ENCODE data around the gene ASMTL. TPM values are rescaled to one million over a fixed set of nuclear protein-coding genes. Genes with fewer than 3 reads are reported as not detected.
A peak's percentile ranks its signal among the peaks of the same experiment; 100 is the strongest.

ASMTL gene
- total RNA-seq, 6 experiments from 2014 or later = 12.5 to 27.3 (median 18.6) TPM

DNA sequence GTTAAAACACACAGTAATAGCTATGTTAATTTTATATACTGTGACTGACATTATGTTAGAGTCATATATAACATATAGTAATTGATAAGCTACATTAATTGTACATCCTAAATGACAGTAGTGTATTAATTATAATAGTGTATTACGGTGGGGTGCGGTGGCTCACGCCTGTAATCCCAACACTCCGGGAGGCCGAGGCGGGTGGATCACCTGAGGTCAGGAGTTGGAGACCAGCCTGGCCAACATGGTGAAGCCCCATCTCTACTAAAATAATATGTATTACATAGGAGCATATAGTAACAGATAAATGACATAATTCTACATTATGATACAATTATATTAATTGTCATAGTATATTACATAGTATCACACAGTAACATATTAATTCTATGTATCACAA is 12.2 kb downstream of the ASMTL start:
- intact Hi-C loops (cut with DNase I) = no loop called here
- peak in 2 of 3 donors; percentile 8 to 20 for DNase-seq
- Histone ChIP-seq H3K4me1 (peaks cover 0 to 5% (median 2%) of the 10 kb centered on the region in 4 donors), H3K27me3 (no peaks in the 10 kb centered on the region), H3K9me3 (no peaks in the 10 kb centered on the region), H3K36me3 (peaks cover 0 to 2% (median 0%) of the 10 kb centered on the region in 4 donors), H3K27ac (peak overlapping the region in 1 of 3 donors; percentile 24), H3K4me3 (no peak overlapping the region)
- 97% methylated on average over 6 of the region's 6 CpGs for WGBS (ENCODE audit: insufficient coverage, low coverage, low lambda C conversion rate, missing lambda C conversion rate)
- ATAC-seq = no peak
- no peak for TF ChIP-seq POLR2A (IDR thresholded peaks at IDR 0.05)
- TF ChIP-seq, protein P1, sequence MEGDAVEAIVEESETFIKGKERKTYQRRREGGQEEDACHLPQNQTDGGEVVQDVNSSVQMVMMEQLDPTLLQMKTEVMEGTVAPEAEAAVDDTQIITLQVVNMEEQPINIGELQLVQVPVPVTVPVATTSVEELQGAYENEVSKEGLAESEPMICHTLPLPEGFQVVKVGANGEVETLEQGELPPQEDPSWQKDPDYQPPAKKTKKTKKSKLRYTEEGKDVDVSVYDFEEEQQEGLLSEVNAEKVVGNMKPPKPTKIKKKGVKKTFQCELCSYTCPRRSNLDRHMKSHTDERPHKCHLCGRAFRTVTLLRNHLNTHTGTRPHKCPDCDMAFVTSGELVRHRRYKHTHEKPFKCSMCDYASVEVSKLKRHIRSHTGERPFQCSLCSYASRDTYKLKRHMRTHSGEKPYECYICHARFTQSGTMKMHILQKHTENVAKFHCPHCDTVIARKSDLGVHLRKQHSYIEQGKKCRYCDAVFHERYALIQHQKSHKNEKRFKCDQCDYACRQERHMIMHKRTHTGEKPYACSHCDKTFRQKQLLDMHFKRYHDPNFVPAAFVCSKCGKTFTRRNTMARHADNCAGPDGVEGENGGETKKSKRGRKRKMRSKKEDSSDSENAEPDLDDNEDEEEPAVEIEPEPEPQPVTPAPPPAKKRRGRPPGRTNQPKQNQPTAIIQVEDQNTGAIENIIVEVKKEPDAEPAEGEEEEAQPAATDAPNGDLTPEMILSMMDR (IDR thresholded peaks at IDR 0.05) = no peak

GRCh38 chrX:1435241-1435895 is 17.3 kb downstream of the ASMTL start:
- ATAC-seq = no peak

DNA sequence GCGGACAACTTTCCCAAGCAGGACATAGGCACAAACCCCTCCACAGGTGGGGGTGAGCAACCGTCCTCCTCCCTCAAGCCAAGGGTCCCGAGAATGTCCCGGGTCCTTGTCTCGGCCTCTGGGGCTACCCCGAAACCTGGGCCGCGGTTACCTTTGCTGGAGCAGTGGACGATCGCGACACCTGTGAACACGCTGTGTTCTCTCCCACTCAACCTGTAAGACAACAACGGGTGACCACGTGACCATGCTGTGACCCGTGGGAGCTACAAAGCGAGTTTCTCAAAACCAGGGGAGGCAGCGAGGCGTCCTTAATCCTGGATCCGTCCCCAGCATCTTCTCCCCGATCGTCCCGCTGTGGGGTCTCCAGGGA is 17.9 kb downstream of the ASMTL start:
- 91% methylated on average over 15 of the region's 22 CpGs for WGBS (ENCODE audit: insufficient coverage, low coverage, low lambda C conversion rate, missing lambda C conversion rate)
- Histone ChIP-seq H3K27ac (no peak overlapping the region), H3K36me3 (peaks cover 0 to 2% (median 0%) of the 10 kb centered on the region in 4 donors), H3K4me1 (peaks cover 0 to 5% (median 2%) of the 10 kb centered on the region in 4 donors), H3K9me3 (no peaks in the 10 kb centered on the region), H3K27me3 (no peaks in the 10 kb centered on the region), H3K4me3 (no peak overlapping the region)
- intact Hi-C loops (cut with DNase I) = no loop called here
- no peak for TF ChIP-seq POLR2A (IDR thresholded peaks at IDR 0.05)
- TF ChIP-seq, protein P1 (IDR thresholded peaks at IDR 0.05) = no peak
- no peak for DNase-seq
- no peak for ATAC-seq

More at GRCh38 chrX:1435241-1435895, 17.3 kb downstream of the ASMTL start:
- no peaks in the 10 kb centered on the region for H3K27me3 ChIP-seq
- TF ChIP-seq, protein P1 (IDR thresholded peaks at IDR 0.05) = no peak
- no peak for TF ChIP-seq POLR2A (IDR thresholded peaks at IDR 0.05)
- peaks cover 0 to 5% (median 2%) of the 10 kb centered on the region in 4 donors for H3K4me1 ChIP-seq
- DNase-seq = peak in 1 of 3 donors; percentile 52
- no peaks in the 10 kb centered on the region for H3K9me3 ChIP-seq
- H3K27ac ChIP-seq = no peak overlapping the region
- intact Hi-C loops (cut with DNase I) = no loop called here
- H3K36me3 ChIP-seq = peaks cover 0 to 2% (median 0%) of the 10 kb centered on the region in 4 donors
- 84% methylated on average over 5 of the region's 20 CpGs for WGBS (ENCODE audit: insufficient coverage, low coverage, low lambda C conversion rate, missing lambda C conversion rate)
- no peak overlapping the region for H3K4me3 ChIP-seq

- TF ChIP-seq, protein P1 (IDR thresholded peaks at IDR 0.05) = no peak
- TF ChIP-seq POLR2A (IDR thresholded peaks at IDR 0.05) = no peak
- Histone ChIP-seq H3K36me3 (peaks cover 0 to 2% (median 0%) of the 10 kb centered on the region in 4 donors), H3K27ac (no peak overlapping the region), H3K4me3 (no peak overlapping the region), H3K9me3 (no peaks in the 10 kb centered on the region), H3K27me3 (no peaks in the 10 kb centered on the region), H3K4me1 (no peaks in the 10 kb centered on the region)
- ATAC-seq (peak in 1 of 4 donors; percentile 20), DNase-seq (peak in 1 of 3 donors; percentile 40)
- 90% methylated on average over 5 of the region's 19 CpGs for WGBS (ENCODE audit: insufficient coverage, low coverage, low lambda C conversion rate, missing lambda C conversion rate)
- intact Hi-C loops (cut with DNase I) = no loop called here
Measured at GRCh38 chrX:1433646-1434357, 18.9 kb downstream of the ASMTL start.

All from right lobe of liver (tissue), 6 donors.